Measurements from ENCODE around the gene BCO2.
"Not testable (repeated sequence)": the region's sequence is repeated elsewhere in the genome, so short reads cannot be mapped to it uniquely, and the experiment has no call there.

- TF ChIP-seq CTCF, POLR2A (IDR thresholded peaks at IDR 0.05): not testable (repeated sequence)
These were observed 19.8 kb downstream of the BCO2 start for GRCh38 chr11:112195113-112195512.

Measured in heart left ventricle (tissue), 13 donors.